GM21737 (cell line): ENCODE results near the gene GCAT.

Source experiments
- ATAC-seq: cut with Tn5 transposase; IDR thresholded peaks from one replicate; pipeline ENCODE4 v1.9.1; 2021; ENCODE audit warnings: mild to moderate bottlenecking, moderate library complexity; ENCODE audit not compliant: unreplicated experiment

The GCAT gene

DNA sequence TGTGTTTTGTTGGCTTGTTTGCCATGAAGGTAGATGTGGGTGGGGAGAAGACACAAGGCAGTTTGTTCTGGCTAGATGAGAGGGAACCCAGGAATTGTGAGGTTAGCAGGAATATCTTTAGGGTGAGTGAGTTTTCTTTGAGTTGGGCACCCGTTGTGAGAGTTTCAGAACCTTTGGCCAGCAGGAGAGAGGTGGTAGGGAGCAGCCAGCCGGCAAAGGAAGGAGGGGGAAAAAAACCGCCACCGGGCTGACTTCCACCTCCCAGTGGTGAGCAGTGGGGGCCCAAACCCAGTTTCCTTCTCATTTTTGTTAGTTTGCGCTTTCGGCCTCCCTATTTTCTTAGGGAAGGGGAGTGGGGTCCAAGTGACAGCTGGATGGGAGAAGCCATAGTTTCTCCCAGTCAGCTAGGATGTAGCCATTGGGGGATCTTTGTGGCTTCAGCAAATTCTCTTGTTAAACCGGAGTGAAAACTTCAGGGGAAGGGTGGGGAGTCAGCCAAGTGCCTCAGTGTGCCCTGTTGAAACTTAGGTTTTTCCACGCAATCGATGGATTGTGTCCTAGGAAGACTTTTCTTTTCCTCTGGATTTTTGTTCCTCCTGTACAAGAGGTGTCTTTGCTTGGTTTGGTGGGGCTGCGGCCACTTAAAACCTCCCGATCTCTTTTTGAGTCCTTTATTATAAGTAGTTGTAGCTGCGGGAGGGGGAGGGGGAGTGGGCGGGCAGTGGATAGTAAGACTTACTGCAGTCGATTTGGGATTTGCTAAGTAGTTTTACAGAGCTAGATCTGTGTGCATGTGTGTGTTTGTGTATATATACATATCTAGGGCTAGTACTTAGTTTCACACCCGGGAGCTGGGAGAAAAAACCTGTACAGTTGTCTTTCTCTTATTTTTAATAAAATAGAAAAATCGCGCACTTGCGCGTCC lies 1.1 kb upstream of the GCAT start:
- ATAC-seq: no peak

- no peak for ATAC-seq
These were observed 542 bp downstream of the GCAT start for GRCh38 chr22:37808294-37808657.

GRCh38 chr22:37809672-37810333 lies 2.1 kb downstream of the GCAT start:
- ATAC-seq: no peak

DNA sequence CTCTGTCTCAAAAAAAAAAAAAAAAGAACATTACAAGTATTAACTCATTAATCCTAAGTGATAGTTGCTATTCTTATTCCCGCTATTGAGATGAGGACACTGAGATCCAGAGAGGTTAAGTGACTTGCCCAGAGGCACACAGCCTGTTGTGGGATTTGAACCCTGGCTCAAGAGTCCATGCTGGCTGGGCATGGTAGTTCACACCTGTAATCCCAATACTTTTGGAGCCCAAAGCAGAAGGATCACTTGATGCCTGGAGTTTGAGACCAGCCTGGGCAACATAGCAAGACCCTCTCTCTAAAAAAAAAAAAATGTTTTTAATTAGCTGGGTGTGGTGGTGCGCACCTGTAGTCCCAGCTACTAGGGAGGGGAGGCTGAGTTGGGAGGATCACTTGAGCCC lies 4.1 kb downstream of the GCAT start:
- ATAC-seq: no peak

- no peak for ATAC-seq
These were observed 5.3 kb downstream of the GCAT start for GRCh38 chr22:37812869-37813678.

DNA sequence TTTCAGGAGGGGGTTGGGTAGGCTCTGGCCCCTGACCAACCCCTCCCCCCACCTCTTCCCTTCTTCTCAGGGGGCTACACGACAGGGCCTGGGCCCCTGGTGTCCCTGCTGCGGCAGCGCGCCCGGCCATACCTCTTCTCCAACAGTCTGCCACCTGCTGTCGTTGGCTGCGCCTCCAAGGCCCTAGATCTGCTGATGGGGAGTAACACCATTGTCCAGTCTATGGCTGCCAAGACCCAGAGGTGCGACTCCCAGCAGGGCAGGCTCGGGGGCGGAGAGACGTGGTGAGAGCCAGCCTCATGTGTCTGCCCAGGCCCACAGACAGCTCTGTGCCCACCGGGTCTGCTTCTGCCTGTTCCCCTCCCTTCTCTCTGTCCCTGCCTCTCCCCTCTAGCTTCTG lies 7.9 kb downstream of the GCAT start:
- no peak for ATAC-seq

DNA sequence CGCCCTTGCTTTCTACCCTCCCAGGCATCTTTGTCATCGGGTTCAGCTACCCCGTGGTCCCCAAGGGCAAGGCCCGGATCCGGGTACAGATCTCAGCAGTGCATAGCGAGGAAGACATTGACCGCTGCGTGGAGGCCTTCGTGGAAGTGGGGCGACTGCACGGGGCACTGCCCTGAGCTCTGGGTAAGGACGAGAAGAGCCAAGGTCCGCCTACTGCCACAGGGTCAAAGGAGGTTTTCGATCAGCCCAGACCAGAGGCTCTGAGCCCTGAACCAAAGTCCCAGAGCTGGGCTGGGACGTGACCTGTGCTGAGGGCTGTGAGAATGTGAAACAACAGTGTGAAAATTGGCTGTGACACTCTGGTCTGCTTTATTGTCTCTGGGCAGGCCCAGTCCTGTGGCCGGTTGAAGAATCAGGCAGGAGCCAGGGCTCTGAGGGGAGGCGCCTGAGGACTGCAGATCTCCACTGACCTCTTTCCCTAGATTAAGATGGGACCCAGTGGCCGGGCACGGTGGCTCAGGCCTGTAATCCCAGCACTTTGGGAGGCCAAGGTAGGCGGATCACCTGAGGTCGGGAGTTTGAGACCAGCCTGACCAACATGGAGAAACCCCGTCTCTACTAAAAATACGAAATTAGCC lies 8.9 kb downstream of the GCAT start:
- ATAC-seq: no peak

DNA sequence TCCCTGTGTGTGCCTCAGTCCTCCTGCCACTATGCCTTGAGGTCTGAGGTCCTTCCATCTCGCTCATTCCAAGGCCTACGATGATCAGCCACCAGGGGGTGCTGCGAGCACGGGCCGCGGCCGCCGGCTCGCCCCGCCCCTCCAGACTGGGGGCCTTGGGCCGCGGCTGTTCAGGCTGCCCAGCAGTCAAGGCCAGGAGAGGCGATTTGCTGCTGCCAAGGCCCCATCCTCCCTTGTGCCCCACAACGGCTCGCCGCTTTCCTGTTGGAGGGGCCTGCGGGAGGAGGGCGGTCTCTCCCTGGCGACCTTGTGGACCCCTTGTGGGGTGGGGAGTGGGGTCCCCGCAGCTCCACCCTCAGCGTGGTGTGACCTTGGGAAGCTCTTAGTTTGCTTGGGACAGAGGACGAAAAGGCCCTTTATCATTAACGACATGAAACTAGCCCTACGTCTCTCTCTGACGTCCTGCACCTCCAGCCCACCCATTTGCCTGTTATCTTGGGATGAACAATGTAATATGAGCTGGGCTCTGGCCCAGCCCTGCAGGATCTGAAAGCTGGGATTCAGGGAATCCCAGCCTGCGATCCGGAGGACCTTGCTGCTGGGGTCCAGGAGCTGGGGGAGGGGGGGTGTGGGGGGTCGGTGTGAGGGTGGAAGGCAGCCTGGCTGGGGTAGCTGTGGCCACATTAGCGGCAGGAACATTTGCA lies 10.1 kb downstream of the GCAT start:
- no peak for ATAC-seq

- no peak for ATAC-seq
These were observed 10.8 kb downstream of the GCAT start for GRCh38 chr22:37818409-37819104.

DNA sequence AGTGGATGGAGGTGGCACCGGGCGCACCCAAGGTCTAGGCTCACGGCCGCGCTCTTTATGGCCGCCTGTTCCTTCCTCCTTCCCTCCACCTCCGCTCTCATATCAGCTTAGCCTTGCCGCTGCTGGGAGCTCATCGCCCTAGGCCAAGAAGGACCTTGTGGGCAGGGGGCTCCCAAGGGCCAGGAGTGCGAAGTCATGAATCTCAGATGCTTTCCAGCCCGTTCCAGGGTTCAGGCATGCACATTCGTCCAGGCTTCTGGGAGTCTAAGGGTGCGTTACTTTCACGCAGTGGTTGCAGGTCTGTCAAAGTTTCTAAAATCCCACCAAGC lies 11.3 kb downstream of the GCAT start:
- no peak for ATAC-seq

- no peak for ATAC-seq
These were observed 12.6 kb downstream of the GCAT start for GRCh38 chr22:37820350-37820749.

DNA sequence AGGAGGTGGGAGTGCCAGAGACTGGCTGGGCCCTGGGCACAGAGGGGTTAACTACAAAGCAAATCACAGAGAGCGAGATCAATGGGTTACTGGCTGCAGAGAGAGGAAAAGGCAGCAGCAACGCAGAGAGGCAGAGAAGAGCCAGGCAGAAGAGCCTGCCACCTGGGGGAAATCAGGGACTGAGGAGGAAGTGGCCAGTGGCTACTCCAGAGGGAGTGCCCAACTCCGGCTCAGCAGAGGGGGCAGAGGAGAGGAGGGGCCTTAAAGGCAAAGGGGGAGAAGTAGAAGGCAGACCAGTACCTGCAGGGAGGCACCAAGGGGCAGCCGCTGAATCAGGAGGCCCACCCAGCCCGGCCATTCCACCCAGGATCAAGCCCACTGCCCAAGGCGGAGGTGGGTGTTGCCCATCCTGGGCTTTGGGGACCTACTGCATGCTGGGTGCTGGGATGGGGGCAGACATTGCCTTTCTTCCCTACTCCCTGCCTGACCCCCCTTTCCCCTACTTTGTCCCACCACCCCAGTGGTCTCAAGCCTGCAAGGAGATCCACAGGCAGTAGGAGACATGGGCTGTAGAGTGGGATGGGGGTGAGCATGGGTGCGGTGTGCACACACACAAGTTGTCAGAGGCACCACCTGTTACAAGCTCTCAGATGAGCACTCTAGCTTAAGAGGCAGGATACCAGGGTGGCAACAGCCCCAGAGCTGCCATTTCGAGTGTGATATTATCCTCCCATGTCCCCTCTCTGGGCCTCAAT lies 14.5 kb downstream of the GCAT start:
- no peak for ATAC-seq

GRCh38 chr22:37823134-37823985 lies 15.6 kb downstream of the GCAT start, which contains the start of gene GALR3:
TSS of gene GALR3 (plus strand) at chr22:37823382. CDS start at chr22:37823407, 25 bp downstream.
- ATAC-seq: no peak

- no peak for ATAC-seq
These were observed 17.2 kb downstream of the GCAT start for GRCh38 chr22:37824674-37825641.

DNA sequence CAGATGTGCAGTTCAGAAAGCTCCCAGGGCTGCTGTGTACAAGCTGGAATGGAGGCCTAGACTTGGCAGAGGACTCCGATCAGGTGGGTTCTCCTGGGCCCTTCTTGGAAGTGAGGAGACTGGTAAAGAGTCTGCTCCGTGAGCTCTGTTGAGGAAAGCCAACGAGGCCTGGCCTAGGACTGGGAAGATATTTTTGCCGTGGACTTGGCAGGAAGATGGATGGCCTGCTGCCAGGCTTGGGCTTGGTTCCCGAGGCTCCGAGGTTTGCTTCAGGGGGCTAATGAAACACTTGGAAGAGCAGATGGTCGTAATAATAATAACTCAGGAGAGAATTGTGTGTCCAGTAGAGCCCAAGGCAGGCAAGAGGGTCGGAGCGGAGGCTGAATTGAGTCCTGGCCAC lies 19.3 kb downstream of the GCAT start:
- ATAC-seq: no peak

DNA sequence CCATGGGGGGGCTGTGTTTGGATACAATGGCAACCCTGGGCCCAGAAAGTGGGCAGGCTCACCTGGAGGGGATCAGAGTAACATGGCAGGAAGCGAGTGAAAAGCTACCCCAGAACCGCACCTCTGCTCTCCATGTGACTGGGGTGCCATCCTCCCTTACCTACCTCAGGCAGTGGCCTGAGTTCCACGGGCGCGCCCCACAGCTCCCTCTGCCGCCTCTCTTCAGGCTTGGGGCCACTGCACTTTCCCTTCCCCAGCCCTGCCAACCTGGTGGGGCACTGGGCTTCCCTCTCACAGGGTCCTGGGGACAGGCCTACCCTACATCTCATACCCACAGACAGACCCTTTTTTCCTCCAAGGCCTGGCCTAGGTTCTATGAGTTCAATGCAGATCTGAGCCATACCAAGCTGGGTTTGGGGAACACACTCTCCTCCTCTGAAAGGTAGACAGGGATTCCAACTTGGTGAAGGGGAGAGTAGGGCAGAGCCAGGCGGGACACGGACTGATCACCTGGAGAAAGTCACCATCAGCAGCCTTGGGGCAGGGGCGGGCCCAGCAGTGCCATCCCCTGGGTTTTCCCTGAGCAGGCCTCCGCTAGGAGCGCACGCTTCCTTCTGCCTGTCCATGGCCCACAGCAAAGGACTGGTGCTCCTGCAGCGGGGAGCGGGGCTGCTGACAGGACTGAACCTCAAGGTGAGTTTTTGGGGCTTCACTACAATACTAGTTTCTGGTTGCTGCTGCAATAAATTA lies 22.5 kb downstream of the GCAT start:
- no peak for ATAC-seq
